NCI-H146 treated with DMSO at 0.1 percent for 48 hours (cell line): ENCODE measurements around the gene FRMD4A.
"Not testable (repeated sequence)": the region's sequence is repeated elsewhere in the genome, so short reads cannot be mapped to it uniquely, and the experiment has no call there.

Source experiments
- DNase-seq: peaks from one replicate; lab custom pipeline; 2025; ENCODE audit not compliant: unreplicated experiment; lab: John Stamatoyannopoulos, UW

FRMD4A gene

DNA sequence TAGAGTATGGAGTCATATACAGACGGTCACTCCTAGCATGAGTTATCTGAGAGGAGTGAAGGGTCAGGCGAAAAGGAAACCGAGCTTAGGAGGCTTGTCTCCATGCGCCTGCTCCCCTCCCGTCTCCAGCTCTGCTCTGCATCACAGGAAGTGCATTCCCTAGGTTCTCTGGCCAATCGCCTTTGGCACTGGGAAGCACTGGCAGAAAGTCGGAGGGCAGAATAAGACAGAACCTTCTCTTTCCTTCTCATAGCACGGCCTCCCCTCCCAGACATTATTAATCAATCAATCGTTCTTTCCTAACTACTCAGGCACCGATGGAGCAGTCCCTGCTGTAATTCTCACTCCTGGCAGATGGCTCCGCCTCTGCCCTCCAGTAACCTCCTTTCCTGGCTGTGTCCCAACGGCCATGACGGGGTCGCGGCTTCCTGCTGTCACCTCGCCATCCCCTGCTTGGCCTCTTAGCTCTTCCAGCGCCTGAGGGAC lies 177.1 kb downstream of the FRMD4A start:
- no peak for DNase-seq

GRCh38 chr10:14151571-14151970 lies 179.2 kb downstream of the FRMD4A start:
- DNase-seq, result no peak

GRCh38 chr10:14150526-14150925 lies 180.2 kb downstream of the FRMD4A start:
- no peak for DNase-seq

DNA sequence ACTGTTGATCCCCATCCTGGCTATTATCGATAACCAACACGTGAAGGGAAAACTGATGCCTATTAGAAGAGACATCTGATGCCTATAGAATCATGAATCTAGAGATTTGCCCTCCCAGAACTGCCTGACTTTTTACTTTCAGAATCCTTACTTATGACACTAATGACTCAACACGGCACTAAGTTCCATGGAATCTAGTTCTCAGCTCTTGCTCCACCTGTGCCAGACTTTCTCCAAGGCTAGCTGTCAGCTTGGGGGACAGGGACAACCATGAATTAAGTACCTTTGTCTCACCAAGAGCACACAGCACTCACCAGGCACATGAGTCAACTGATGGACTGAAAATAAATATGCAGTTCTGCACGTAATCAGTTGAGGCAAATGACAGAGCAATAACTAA lies 184.2 kb downstream of the FRMD4A start:
- no peak for DNase-seq

GRCh38 chr10:14146025-14146424 lies 184.7 kb downstream of the FRMD4A start:
- DNase-seq, result no peak

- DNase-seq, result peak; percentile 85
These were observed 186.3 kb downstream of the FRMD4A start for GRCh38 chr10:14144451-14144850.

GRCh38 chr10:14142606-14143250 lies 188.0 kb downstream of the FRMD4A start:
- no peak for DNase-seq

- DNase-seq, result no peak
These were observed 189.4 kb downstream of the FRMD4A start for GRCh38 chr10:14141283-14141682.

DNA sequence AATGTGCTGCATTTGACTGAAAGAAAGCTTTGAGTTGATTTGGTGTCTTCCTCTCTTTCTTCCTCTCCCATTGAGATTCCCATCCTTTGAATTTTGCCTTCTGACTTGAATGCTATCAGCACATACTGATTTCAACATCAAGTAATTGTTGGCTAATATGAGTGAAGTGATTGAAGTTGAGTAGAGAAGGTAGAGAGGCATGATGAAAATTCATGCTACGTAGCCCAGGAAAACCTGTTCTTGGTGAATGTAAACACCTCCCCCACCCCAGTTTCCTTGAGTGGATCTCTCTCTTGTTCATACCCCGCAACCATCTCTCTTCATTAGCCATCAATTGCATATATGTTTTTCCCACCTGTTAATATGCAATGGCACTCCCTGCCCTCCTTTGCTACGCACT lies 193.3 kb downstream of the FRMD4A start:
- no peak for DNase-seq

DNA sequence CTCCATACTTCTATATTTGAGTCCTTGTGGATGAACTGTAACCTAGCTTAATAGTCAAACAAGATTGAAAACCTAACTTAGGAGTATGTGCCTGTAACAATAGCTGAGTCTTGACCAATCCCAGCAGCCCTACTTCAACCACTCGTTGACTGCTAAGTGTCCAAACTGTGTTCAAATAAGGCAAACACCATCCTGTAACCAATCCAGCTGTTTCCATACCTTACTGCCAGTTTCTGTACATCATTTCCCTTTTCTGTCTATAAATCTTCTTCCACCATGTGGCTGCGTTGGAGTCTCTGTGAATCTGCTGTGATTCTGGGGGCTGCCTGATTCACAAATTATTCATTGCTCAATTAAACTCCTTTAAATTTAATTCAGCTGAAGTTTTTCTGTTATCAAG lies 195.5 kb downstream of the FRMD4A start:
- not testable (repeated sequence) for DNase-seq

DNA sequence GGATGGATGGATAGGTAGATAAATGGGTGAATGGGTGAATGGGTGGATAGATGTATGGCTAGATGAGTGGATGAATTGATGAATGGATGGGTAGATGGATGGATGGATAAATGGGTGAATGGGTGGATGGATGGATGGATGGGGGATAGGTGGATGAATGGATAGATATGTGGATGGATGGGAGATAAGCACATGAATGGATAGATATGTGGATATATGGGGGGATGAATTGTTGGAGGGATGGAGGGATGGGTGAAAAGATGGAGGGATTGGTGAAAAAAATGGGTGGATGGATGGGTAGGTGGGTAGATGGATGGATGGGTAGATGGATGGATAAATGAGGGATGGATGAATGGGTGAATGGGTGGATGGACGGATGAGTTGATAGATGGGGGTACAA lies 196.4 kb downstream of the FRMD4A start:
- DNase-seq, result no peak

DNA sequence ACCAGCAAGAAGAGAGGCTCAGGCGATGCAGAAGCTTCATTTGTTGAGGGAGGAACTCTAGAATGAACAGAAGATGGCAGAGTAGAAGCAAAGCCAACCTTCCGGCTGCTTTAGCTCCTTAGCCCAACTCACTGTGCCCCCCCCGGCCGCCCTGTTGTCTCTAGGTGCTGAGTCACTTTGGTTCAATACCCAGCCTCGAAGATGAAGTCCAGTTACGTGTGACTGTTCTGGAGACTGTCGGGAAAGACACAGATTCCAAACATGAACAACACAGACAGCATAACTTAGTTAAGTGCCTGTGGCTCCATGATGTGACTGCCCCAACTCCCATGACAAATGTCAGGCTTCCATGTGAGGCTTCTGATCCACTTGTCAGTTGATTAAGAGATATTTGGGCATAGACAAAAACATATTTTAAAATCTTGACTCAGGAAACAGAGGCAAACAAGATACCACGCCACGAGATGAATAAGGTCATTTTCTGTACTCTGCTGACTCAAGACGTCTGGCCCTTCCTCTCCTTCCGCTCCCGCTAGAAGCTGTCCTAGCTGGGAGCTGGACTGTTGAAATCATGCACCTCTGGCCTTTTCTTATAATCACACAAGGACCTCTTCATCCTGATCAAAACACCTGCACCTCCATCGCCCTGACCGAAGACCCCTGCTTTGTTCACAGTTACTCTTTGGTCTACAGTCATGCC lies 199.3 kb downstream of the FRMD4A start:
- no peak for DNase-seq

GRCh38 chr10:14129770-14130169 lies 201.0 kb downstream of the FRMD4A start:
- no peak for DNase-seq

- DNase-seq, result no peak
These were observed 202.2 kb downstream of the FRMD4A start for GRCh38 chr10:14128519-14128918.

- DNase-seq, result no peak
These were observed 203.9 kb downstream of the FRMD4A start for GRCh38 chr10:14126697-14127440.

DNA sequence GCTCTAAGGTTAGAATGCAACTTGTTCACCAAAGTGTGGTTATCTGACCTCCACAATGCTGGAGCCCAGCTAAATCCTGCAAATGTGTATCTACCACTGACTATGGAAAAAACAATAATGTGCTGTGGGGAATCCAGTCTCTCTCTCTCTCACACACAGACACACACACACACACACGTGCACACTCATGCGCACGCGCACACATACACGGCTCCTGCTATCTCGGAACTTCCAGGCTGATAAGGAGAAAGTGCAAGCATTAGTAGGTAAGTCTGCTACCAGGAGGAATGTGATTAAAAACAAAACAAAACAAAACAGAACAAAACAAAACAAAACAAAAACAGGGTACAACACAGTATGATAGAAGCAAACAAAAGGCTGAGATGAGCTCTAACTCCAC lies 205.2 kb downstream of the FRMD4A start:
- DNase-seq, result no peak

GRCh38 chr10:14124941-14125340 lies 205.8 kb downstream of the FRMD4A start:
- no peak for DNase-seq

DNA sequence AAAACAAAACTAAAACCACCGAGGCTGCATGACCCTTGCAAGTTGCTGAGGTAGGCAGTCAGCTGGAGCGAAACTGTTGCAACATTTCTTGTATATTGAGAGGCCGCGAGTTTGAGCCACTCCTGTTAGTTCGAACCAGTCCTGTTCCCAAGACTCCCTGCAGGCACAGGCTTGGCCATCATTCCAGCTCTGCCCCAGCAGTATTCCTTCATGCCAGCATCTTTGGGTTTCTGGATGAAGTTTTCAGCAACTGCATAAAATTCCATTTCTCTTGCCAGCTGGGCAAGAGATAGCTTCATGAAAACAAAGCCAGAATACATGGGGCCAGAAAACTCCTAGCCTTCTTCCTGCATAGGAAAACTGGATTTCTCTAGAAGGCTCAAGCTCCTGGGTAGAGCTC lies 207.6 kb downstream of the FRMD4A start:
- no peak for DNase-seq

DNA sequence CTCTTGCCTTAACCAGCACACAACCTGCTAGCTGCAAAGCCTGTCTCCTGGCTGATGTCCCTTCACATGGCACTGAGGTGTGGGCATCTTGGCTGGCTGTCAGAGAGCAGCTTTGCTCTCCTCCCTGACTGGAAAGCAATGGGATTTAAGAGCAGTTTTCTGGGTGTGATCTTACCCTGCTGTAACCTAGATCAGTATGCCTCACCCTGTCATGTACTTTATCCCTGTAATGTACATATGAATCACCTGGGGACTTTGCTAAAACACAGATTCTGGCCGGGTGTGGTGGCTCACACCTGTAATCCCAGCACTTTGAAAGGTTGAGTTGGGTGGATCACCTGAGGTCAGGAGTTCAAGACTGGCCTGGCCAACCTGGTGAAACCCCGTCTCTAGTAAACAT lies 209.9 kb downstream of the FRMD4A start:
- no peak for DNase-seq

DNA sequence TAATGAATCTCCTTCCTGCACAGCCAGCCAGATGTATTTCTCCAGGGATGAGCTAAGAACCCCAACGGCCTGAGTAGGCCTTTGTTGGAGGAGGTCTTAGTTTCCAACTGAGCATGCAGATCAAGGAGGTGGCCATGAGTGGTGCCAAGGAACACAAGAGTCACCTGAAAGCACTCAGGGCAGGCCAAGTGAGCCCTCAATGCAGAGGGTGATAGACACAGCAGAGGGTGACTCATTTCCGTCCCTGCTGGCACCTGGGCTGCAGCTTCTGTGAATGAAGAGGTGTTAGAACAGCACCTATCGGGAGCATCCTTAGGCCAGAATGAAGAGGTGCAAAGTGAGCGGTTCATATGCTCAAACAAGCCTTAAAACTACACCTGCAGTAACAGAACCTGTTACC lies 211.8 kb downstream of the FRMD4A start:
- no peak for DNase-seq

GRCh38 chr10:14116837-14117236 lies 213.9 kb downstream of the FRMD4A start:
- DNase-seq, result no peak

GRCh38 chr10:14116021-14116420 lies 214.7 kb downstream of the FRMD4A start:
- no peak for DNase-seq
